ENCODE data around the gene SYNC.

The SYNC gene

DNA sequence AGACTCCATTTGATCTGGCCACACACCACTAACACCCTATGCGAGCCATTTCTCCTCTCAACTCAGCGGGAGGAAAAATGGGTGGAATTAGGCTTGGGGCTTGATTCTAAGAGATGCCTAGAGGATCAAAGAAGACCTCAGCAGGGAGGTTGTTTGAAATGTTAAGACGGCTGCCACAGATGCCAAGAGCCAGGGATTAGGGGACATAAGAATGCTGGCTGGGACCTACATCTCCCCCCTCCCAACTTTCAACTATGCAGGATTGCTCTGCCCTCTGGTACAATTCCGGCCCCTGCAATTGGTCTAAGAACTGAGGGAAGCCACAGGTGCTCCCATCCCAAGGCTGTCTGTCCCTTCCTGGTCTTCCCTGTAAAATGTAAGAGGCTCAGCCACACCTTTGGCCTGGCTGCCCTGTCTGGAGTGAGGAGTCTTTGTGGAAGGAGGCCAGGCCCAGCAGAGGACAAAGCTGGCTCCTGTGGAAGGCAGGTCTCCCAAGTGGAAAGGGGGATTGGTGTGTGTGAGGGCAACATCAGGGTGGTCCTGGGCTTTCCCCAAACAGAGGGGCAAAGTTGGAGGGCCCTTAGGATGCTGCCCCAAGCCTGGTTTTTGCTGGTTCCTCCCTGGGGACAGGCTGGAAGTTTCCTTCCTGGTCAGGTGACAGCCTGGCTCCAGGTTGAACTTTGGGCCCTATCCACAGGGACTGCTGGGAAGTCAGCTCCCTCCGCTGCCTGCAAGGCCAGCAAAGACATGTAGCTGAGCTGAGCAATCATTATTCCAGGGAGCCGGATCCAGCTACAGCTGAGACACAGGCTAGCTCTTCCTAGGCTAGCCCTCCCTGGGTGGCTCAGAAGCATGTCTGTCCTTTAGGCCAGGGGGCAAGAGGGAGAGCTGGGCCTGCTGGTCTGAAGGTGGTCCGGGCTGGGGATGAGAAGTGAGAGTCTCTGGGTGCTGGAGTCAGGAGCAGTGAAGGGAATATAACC lies 34.5 kb upstream of the SYNC start:
- no peaks in the 10 kb centered on the region for H3K36me3 ChIP-seq (ENCODE audit: control insufficient read depth in 4 of 4, insufficient read depth in 4 of 4, low read length in 3 of 4)
- ChIA-PET POLR2A (no interaction called here), CTCF (interaction anchor here (0.9 to 1.2 kb wide), 2 partner anchors 11 to 25 kb away, joined by 3 read pairs; no protein-coding TSS in a partner anchor)
- 98% methylated on average over 4 of the region's 7 CpGs for WGBS (ENCODE audit: insufficient coverage)
- H3K27me3 ChIP-seq (replicated peaks in 2 of 5; ENCODE audit: control insufficient read depth in 4 of 5, insufficient read depth in 5 of 5, low read length in 4 of 5), result no peaks in the 10 kb centered on the region
- H3K4me3 ChIP-seq (ENCODE audit: control insufficient read depth in 1 of 7, extremely low read depth in 1 of 7, insufficient read depth in 4 of 7, low read depth in 2 of 7, low read length in 6 of 7), result no peak overlapping the region
- peaks cover 0 to 17% (median 12%) of the 10 kb centered on the region in 4 experiments for H3K4me1 ChIP-seq (ENCODE audit: control extremely low read depth in 1 of 4, control insufficient read depth in 4 of 4, insufficient read depth in 4 of 4, low read length in 3 of 4)
- H3K9me3 ChIP-seq (ENCODE audit: control extremely low read depth in 1 of 5, control insufficient read depth in 4 of 5, insufficient read depth in 2 of 5, low read depth in 1 of 5, low read length in 4 of 5), result no peaks in the 10 kb centered on the region
- no peak overlapping the region for H3K27ac ChIP-seq (ENCODE audit: insufficient read depth in 1 of 2, low read depth in 1 of 2, low read length in 2 of 2, poor library complexity in 1 of 2, severe bottlenecking in 2 of 2)
- DNase-seq, result no peak

DNA sequence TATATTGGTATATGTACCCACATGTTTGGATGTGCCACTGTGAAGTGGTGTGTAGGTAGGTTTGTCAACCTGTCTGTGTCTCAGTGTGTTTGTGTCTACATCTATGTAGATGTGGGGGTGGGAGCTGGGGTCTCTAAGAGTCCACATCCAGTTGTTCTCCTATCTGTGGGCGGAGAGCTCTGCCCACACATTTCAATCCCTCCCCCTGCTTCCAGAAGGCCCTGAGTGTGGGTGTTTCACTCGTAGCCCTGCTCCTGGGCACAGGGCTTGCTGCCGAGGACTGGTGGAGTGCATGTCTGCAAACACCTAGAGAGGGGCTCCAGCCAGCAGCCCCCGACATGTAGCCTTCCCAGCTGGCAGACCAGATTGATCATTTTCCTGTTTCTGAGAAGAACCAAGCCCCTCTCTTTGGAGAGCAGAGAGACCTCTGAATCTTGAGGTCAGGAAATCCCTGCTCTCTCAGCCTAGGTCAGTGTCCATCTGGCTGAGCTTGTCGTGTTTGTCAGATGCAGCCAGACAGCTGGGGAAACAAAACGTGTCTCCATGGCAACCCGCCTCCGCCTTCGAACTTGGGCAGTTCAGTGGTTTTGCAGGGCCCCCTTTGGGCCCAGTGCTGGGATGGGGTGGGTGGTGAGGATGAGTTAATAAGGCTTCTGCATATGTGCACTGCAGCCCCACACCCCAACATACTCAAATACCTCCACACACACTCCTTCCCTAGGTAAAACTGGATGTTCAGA lies 31.2 kb upstream of the SYNC start:
- Histone ChIP-seq H3K4me3 (ENCODE audit: control insufficient read depth in 1 of 7, extremely low read depth in 1 of 7, insufficient read depth in 4 of 7, low read depth in 2 of 7, low read length in 6 of 7) (no peak overlapping the region), H3K9me3 (ENCODE audit: control extremely low read depth in 1 of 5, control insufficient read depth in 4 of 5, insufficient read depth in 2 of 5, low read depth in 1 of 5, low read length in 4 of 5) (no peaks in the 10 kb centered on the region), H3K36me3 (ENCODE audit: control insufficient read depth in 4 of 4, insufficient read depth in 4 of 4, low read length in 3 of 4) (no peaks in the 10 kb centered on the region), H3K4me1 (ENCODE audit: control extremely low read depth in 1 of 4, control insufficient read depth in 4 of 4, insufficient read depth in 4 of 4, low read length in 3 of 4) (peaks cover 0 to 21% (median 4%) of the 10 kb centered on the region in 4 experiments), H3K27ac (ENCODE audit: insufficient read depth in 1 of 2, low read depth in 1 of 2, low read length in 2 of 2, poor library complexity in 1 of 2, severe bottlenecking in 2 of 2) (no peak overlapping the region), H3K27me3 (replicated peaks in 2 of 5; ENCODE audit: control insufficient read depth in 4 of 5, insufficient read depth in 5 of 5, low read length in 4 of 5) (no peaks in the 10 kb centered on the region)
- ChIA-PET POLR2A (no interaction called here), CTCF (interaction anchor here (0.6 to 8.2 kb wide), 5 partner anchors 9 to 59 kb away, joined by 3 to 91 read pairs (median 4); no protein-coding TSS in a partner anchor)
- no peak for DNase-seq
- WGBS (ENCODE audit: insufficient coverage), result 94% methylated on average over 4 of the region's 9 CpGs

DNA sequence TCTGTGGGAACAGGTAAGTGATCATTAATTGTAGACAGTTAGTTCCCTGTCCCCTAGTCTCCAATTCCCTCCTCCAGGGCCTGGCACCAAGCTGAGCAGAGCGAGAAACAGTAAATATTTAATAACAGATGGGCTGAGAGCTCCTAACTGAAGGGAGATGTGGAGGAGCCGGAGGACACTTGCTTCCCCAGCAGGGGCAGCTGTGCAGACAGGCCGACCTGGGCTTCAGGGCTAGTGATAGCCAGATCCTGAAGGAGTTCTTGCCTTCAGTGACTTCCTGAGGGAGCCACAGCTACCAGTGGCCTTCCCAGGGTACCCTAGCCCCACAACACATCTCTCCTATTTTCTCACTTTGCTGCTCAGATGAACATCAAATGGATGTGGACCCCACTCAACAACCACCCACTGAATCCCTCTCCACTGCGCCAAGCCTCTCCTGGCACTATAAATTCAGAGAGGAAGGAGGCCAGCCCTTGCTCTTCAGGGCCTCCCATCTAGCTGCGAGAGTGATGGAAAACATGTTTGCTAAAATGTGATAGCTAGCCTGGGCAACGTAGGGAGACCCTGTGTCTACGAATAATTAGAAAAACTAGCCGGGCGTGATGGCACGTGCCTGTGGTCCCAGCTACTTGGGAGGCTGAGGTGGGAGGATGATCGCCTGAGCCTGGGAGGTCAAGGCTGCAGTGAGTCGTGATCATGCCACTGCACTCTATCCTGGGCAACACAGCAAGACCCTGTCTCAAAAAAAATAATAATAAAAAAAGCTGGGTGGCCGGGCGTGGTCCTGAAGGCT lies 26.9 kb upstream of the SYNC start:
- Histone ChIP-seq H3K4me1 (ENCODE audit: control extremely low read depth in 1 of 4, control insufficient read depth in 4 of 4, insufficient read depth in 4 of 4, low read length in 3 of 4) (peaks cover 5 to 34% (median 18%) of the 10 kb centered on the region in 4 experiments), H3K9me3 (ENCODE audit: control extremely low read depth in 1 of 5, control insufficient read depth in 4 of 5, insufficient read depth in 2 of 5, low read depth in 1 of 5, low read length in 4 of 5) (no peaks in the 10 kb centered on the region), H3K27me3 (replicated peaks in 2 of 5; ENCODE audit: control insufficient read depth in 4 of 5, insufficient read depth in 5 of 5, low read length in 4 of 5) (no peaks in the 10 kb centered on the region), H3K4me3 (ENCODE audit: control insufficient read depth in 1 of 7, extremely low read depth in 1 of 7, insufficient read depth in 4 of 7, low read depth in 2 of 7, low read length in 6 of 7) (no peak overlapping the region), H3K27ac (ENCODE audit: insufficient read depth in 1 of 2, low read depth in 1 of 2, low read length in 2 of 2, poor library complexity in 1 of 2, severe bottlenecking in 2 of 2) (no peak overlapping the region), H3K36me3 (ENCODE audit: control insufficient read depth in 4 of 4, insufficient read depth in 4 of 4, low read length in 3 of 4) (no peaks in the 10 kb centered on the region)
- DNase-seq, result no peak
- POLR2A ChIA-PET, result no interaction called here
- WGBS (ENCODE audit: insufficient coverage), result 88% methylated on average over 12 of the region's 14 CpGs
- CTCF ChIA-PET, result interaction anchor here (1.0 to 8.2 kb wide), 8 partner anchors 10 to 44 kb away, joined by 3 to 91 read pairs (median 6); no protein-coding TSS in a partner anchor

DNA sequence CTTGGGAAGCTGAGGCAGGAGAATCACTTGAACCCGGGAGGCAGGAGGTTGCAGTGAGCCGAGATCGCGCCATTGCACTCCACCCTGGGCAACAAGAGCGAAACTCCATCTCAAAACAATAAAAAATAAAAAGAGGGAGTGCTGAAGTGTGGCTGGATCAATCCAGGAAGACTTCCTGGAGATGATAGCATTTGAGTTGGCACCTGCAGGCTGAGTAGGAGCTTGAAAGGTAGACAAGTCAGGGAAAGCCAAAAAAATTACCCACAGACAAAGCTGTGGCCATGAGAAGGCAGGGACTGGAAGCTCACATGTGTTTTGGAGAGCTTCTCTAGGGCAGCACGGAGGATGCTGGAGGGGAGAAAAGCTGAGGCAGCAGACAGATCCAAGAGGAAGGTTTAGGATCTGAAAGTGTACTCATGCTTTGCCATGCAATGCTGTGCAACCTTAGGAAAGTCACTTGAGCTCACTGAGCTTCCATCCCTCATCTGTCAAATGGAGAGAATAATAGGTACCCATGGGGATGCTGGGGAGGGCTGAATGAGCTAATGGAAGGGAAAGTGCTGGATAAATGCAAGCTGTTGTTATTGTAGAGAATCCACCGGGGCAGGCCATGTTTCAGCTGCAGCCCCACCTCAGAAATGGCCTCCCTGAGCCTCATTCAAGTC lies 26.0 kb upstream of the SYNC start:
- Histone ChIP-seq H3K27me3 (replicated peaks in 2 of 5; ENCODE audit: control insufficient read depth in 4 of 5, insufficient read depth in 5 of 5, low read length in 4 of 5) (no peaks in the 10 kb centered on the region), H3K9me3 (ENCODE audit: control extremely low read depth in 1 of 5, control insufficient read depth in 4 of 5, insufficient read depth in 2 of 5, low read depth in 1 of 5, low read length in 4 of 5) (no peaks in the 10 kb centered on the region), H3K36me3 (ENCODE audit: control insufficient read depth in 4 of 4, insufficient read depth in 4 of 4, low read length in 3 of 4) (no peaks in the 10 kb centered on the region), H3K4me3 (ENCODE audit: control insufficient read depth in 1 of 7, extremely low read depth in 1 of 7, insufficient read depth in 4 of 7, low read depth in 2 of 7, low read length in 6 of 7) (no peak overlapping the region), H3K4me1 (ENCODE audit: control extremely low read depth in 1 of 4, control insufficient read depth in 4 of 4, insufficient read depth in 4 of 4, low read length in 3 of 4) (peaks cover 5 to 30% (median 18%) of the 10 kb centered on the region in 4 experiments), H3K27ac (ENCODE audit: insufficient read depth in 1 of 2, low read depth in 1 of 2, low read length in 2 of 2, poor library complexity in 1 of 2, severe bottlenecking in 2 of 2) (no peak overlapping the region)
- CTCF ChIA-PET, result interaction anchor here (0.9 to 8.2 kb wide), 10 partner anchors 11 to 54 kb away, joined by 3 to 91 read pairs (median 4); no protein-coding TSS in a partner anchor
- no peak for DNase-seq
- 100% methylated on average over 1 of the region's 7 CpGs for WGBS (ENCODE audit: insufficient coverage)
- POLR2A ChIA-PET, result no interaction called here

DNA sequence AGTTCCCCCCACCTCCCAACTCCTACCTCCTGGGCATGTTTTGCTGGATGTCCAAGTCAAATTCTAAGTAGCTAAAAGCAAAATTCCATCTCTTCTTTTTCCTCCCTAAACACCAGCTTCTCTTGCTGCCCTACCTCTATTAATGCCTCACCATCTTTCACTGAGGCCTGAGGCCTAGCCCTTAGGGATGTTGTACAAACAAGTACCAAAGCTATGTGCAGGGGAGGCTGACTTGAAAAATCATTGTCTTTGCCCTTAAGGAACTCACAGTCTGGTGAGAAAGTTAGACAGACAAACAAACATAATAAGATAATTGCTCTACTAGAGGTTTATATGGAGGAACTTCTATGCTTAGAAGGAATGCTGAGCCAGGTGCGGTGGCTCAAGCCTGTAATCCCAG lies 25.3 kb upstream of the SYNC start:
- no CpG with 5 or more reads among the region's 1 CpG for whole genome bisulfite sequencing (ENCODE audit: insufficient coverage)
- H3K4me3 ChIP-seq (ENCODE audit: control insufficient read depth in 1 of 7, extremely low read depth in 1 of 7, insufficient read depth in 4 of 7, low read depth in 2 of 7, low read length in 6 of 7), result no peak overlapping the region
- peaks cover 5 to 30% (median 18%) of the 10 kb centered on the region in 4 experiments for H3K4me1 ChIP-seq (ENCODE audit: control extremely low read depth in 1 of 4, control insufficient read depth in 4 of 4, insufficient read depth in 4 of 4, low read length in 3 of 4)
- POLR2A ChIA-PET, result no interaction called here
- no peak for DNase-seq
- no peaks in the 10 kb centered on the region for H3K9me3 ChIP-seq (ENCODE audit: control extremely low read depth in 1 of 5, control insufficient read depth in 4 of 5, insufficient read depth in 2 of 5, low read depth in 1 of 5, low read length in 4 of 5)
- H3K27me3 ChIP-seq (replicated peaks in 2 of 5; ENCODE audit: control insufficient read depth in 4 of 5, insufficient read depth in 5 of 5, low read length in 4 of 5), result no peaks in the 10 kb centered on the region
- no peak overlapping the region for H3K27ac ChIP-seq (ENCODE audit: insufficient read depth in 1 of 2, low read depth in 1 of 2, low read length in 2 of 2, poor library complexity in 1 of 2, severe bottlenecking in 2 of 2)
- CTCF ChIA-PET, result interaction anchor here (0.9 to 8.2 kb wide), 6 partner anchors 11 to 55 kb away, joined by 3 to 91 read pairs (median 8); no protein-coding TSS in a partner anchor
- no peaks in the 10 kb centered on the region for H3K36me3 ChIP-seq (ENCODE audit: control insufficient read depth in 4 of 4, insufficient read depth in 4 of 4, low read length in 3 of 4)

DNA sequence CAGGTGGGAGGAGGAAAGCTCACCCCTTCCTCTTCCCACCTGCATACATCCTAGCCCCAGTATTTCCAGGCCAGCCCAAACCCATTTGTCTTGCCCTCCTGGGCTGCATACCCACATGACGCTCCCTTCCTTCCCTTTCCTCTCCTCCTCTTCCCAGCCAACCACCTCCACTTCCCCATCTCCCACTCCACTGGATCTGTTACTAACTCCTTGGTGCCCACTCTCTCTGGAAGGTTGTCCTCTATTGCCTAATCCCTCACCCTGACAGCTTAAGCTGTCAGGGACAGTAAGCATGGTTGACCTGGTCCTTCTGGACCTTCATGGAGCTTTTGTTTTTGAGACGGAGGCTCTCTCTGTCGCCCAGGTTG lies 23.0 kb upstream of the SYNC start:
- peaks cover 5 to 27% (median 15%) of the 10 kb centered on the region in 4 experiments for H3K4me1 ChIP-seq (ENCODE audit: control extremely low read depth in 1 of 4, control insufficient read depth in 4 of 4, insufficient read depth in 4 of 4, low read length in 3 of 4)
- ChIA-PET CTCF (interaction anchor here (0.6 to 1.9 kb wide), 9 partner anchors 9 to 49 kb away, joined by 3 to 9 read pairs (median 4); a partner anchor contains a TSS), POLR2A (interaction anchor here (0.5 to 0.9 kb wide), 2 partner anchors 14 to 24 kb away, joined by 3 read pairs; no protein-coding TSS in a partner anchor)
- H3K36me3 ChIP-seq (ENCODE audit: control insufficient read depth in 4 of 4, insufficient read depth in 4 of 4, low read length in 3 of 4), result no peaks in the 10 kb centered on the region
- peak overlapping the region in 1 of 2 experiments; percentile 25 for H3K27ac ChIP-seq (ENCODE audit: insufficient read depth in 1 of 2, low read depth in 1 of 2, low read length in 2 of 2, poor library complexity in 1 of 2, severe bottlenecking in 2 of 2)
- no peaks in the 10 kb centered on the region for H3K9me3 ChIP-seq (ENCODE audit: control extremely low read depth in 1 of 5, control insufficient read depth in 4 of 5, insufficient read depth in 2 of 5, low read depth in 1 of 5, low read length in 4 of 5)
- DNase-seq, result no peak
- H3K4me3 ChIP-seq (ENCODE audit: control insufficient read depth in 1 of 7, extremely low read depth in 1 of 7, insufficient read depth in 4 of 7, low read depth in 2 of 7, low read length in 6 of 7), result peak overlapping the region in 4 of 7 experiments; percentile 39 to 70 (median 52)
- H3K27me3 ChIP-seq (replicated peaks in 2 of 5; ENCODE audit: control insufficient read depth in 4 of 5, insufficient read depth in 5 of 5, low read length in 4 of 5), result no peaks in the 10 kb centered on the region
- WGBS (ENCODE audit: insufficient coverage), result 65% methylated on average over 3 of the region's 3 CpGs

Measured in common myeloid progenitor, CD34-positive (primary cell).